Measurements from ENCODE around the gene OPTN.

GRCh38 chr10:13147161-13147560 lies 47.2 kb downstream of the OPTN start:
- TF ChIP-seq CTCF (IDR thresholded peaks at IDR 0.05 in 2 of 3, conservative IDR thresholded peaks at IDR 0.05 in 1 of 3; ENCODE audit: control insufficient read depth in 2 of 3, extremely low read depth in 1 of 3, insufficient read depth in 1 of 3, low read depth in 3 of 3, low read length in 3 of 3) (no peak), SMAD1 (IDR thresholded peaks at IDR 0.05; ENCODE audit: low read depth, partially characterized antibody) (no peak), RBBP5 (conservative IDR thresholded peaks at IDR 0.05) (no peak), JUND (IDR thresholded peaks at IDR 0.05; ENCODE audit: low read depth, low read length) (no peak), TCF12 (IDR thresholded peaks at IDR 0.05; ENCODE audit: low read depth, low read length) (no peak), ZBTB11 (CRISPR knock-in tag; IDR thresholded peaks at IDR 0.05) (no peak), USF2 (IDR thresholded peaks at IDR 0.05; ENCODE audit: borderline replicate concordance, low read depth, low read length) (no peak), JUNB (IDR thresholded peaks at IDR 0.05) (no peak), RFX5 (IDR thresholded peaks at IDR 0.05; ENCODE audit: low read depth, low read length) (no peak), SMC3 (IDR thresholded peaks at IDR 0.05; ENCODE audit: borderline replicate concordance, low read length) (no peak), EP300 (IDR thresholded peaks at IDR 0.05; ENCODE audit: borderline replicate concordance in 1 of 2, control insufficient read depth in 1 of 2, low read depth in 2 of 2, low read length in 2 of 2) (no peak), POLR2A (IDR thresholded peaks at IDR 0.05; ENCODE audit: low read depth, low read length) (no peak), EZH2 (IDR thresholded peaks at IDR 0.05; ENCODE audit: borderline replicate concordance, control insufficient read depth, low read depth, low read length) (no peak), RAD51 (IDR thresholded peaks at IDR 0.05) (no peak)
